ENCODE results near the gene ERCC6L2. TPM values are rescaled to one million over a fixed set of nuclear protein-coding genes. Genes with fewer than 3 reads are reported as not detected.
A peak's percentile ranks its signal among the peaks of the same experiment; 100 is the strongest.

Gene ERCC6L2
- total and polyA plus RNA-seq, 9 of the 15 experiments (the other 6 are each of a cell fraction or from before 2014, with no cell fraction given) = 7.8 to 42.8 (median 23.6) TPM

DNA sequence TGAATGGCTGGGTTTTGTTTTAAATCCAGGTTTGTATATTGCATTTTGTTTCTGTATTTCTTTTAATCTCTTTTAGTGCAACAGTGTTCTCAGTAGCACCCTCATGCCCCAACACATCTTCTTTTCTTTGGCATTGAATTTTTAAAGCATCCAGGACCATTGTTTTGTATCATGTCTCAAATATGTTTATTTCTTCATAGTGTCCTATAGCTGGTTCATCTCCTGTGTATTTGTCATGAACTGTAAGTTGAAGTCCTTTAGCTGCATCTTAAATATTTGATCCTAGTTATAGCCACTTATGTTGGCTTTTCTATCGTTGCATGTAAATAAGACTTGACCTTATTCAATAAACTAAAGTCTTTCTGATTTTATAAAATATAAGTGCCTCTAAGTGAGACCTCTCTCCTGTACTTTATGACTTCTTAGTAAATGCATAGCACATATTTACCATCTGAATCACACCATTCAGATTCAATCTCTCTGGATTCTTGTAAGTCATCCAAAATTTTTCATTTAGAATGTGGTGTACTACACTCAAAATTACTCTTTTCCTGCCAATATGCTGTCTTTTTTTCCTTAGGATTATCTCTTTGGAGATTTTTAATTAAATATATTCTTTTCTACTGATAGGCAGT lies 21.0 kb upstream of the ERCC6L2 start:
- no peak for DNase-seq (ENCODE audit: extremely low read depth in 1 of 4, low spot score in 3 of 4)
- no peaks in the 10 kb centered on the region for H3K9me3 ChIP-seq (replicated peaks; ENCODE audit: control insufficient read depth, insufficient read depth, low read depth, low read length)
- H3K27me3 ChIP-seq (ENCODE audit: control insufficient read depth in 2 of 2, insufficient read depth in 2 of 2, low read length in 2 of 2) = no peaks in the 10 kb centered on the region
- H3K79me2 ChIP-seq (ENCODE audit: control insufficient read depth, insufficient read depth, low read length) = no peaks in the 10 kb centered on the region
- H3K27ac ChIP-seq (ENCODE audit: extremely low read depth, low read depth, low read length) = no peak overlapping the region
- ATAC-seq = no peak
- H3K9ac ChIP-seq (ENCODE audit: insufficient read depth in 1 of 2, low read depth in 2 of 2, low read length in 2 of 2) = no peak overlapping the region
- in situ Hi-C loops (cut with MboI) (no loop called here), intact Hi-C loops (cut with micrococcal nuclease) (no loop called here)
- no peak overlapping the region for H2AFZ ChIP-seq (ENCODE audit: low read depth, low read length)
- no TSS peak for BruUV-seq (replicated peaks)
- no peak overlapping the region for H3K4me2 ChIP-seq (ENCODE audit: insufficient read depth, low read length)
- CTCF ChIA-PET (ENCODE audit: low intra/inter-chr PET ratio) = no interaction called here
- H3K4me3 ChIP-seq = no peak overlapping the region
- 33% methylated on average over 1 of the region's 1 CpG for WGBS (ENCODE audit: insufficient coverage, low coverage, missing lambda C conversion rate)
- FAIRE-seq = peak; percentile 11
- POLR2A ChIA-PET = interaction anchor here (1.2 kb wide), 1 partner anchor 1018 kb away, joined by 3 read pairs; no protein-coding TSS in a partner anchor
- H3K9me1 ChIP-seq (ENCODE audit: control insufficient read depth, insufficient read depth, low read length) = no peaks in the 10 kb centered on the region
- peaks cover 0 to 7% of the 10 kb centered on the region in 2 experiments; a peak in 3 of 5 replicates for H3K4me1 ChIP-seq (replicated peaks in 1 of 2; ENCODE audit: control insufficient read depth in 2 of 2, insufficient read depth in 2 of 2, low read length in 2 of 2)
- no peaks in the 10 kb centered on the region for H3K36me3 ChIP-seq (ENCODE audit: control insufficient read depth, insufficient read depth, low read length)
- no peaks in the 10 kb centered on the region for H4K20me1 ChIP-seq (replicated peaks; ENCODE audit: control insufficient read depth, insufficient read depth, low read length)
- TF ChIP-seq DDX20 (tag; IDR thresholded peaks at IDR 0.05; ENCODE audit: low read depth) = no peak
- TF ChIP-seq, protein P1, sequence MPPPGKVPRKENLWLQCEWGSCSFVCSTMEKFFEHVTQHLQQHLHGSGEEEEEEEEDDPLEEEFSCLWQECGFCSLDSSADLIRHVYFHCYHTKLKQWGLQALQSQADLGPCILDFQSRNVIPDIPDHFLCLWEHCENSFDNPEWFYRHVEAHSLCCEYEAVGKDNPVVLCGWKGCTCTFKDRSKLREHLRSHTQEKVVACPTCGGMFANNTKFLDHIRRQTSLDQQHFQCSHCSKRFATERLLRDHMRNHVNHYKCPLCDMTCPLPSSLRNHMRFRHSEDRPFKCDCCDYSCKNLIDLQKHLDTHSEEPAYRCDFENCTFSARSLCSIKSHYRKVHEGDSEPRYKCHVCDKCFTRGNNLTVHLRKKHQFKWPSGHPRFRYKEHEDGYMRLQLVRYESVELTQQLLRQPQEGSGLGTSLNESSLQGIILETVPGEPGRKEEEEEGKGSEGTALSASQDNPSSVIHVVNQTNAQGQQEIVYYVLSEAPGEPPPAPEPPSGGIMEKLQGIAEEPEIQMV (tag; conservative IDR thresholded peaks at IDR 0.05; ENCODE audit: low read depth) = no peak
- TF ChIP-seq, protein P2, sequence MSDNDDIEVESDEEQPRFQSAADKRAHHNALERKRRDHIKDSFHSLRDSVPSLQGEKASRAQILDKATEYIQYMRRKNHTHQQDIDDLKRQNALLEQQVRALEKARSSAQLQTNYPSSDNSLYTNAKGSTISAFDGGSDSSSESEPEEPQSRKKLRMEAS (CRISPR knock-in tag; IDR thresholded peaks at IDR 0.05) = no peak
- TF ChIP-seq, protein P3, sequence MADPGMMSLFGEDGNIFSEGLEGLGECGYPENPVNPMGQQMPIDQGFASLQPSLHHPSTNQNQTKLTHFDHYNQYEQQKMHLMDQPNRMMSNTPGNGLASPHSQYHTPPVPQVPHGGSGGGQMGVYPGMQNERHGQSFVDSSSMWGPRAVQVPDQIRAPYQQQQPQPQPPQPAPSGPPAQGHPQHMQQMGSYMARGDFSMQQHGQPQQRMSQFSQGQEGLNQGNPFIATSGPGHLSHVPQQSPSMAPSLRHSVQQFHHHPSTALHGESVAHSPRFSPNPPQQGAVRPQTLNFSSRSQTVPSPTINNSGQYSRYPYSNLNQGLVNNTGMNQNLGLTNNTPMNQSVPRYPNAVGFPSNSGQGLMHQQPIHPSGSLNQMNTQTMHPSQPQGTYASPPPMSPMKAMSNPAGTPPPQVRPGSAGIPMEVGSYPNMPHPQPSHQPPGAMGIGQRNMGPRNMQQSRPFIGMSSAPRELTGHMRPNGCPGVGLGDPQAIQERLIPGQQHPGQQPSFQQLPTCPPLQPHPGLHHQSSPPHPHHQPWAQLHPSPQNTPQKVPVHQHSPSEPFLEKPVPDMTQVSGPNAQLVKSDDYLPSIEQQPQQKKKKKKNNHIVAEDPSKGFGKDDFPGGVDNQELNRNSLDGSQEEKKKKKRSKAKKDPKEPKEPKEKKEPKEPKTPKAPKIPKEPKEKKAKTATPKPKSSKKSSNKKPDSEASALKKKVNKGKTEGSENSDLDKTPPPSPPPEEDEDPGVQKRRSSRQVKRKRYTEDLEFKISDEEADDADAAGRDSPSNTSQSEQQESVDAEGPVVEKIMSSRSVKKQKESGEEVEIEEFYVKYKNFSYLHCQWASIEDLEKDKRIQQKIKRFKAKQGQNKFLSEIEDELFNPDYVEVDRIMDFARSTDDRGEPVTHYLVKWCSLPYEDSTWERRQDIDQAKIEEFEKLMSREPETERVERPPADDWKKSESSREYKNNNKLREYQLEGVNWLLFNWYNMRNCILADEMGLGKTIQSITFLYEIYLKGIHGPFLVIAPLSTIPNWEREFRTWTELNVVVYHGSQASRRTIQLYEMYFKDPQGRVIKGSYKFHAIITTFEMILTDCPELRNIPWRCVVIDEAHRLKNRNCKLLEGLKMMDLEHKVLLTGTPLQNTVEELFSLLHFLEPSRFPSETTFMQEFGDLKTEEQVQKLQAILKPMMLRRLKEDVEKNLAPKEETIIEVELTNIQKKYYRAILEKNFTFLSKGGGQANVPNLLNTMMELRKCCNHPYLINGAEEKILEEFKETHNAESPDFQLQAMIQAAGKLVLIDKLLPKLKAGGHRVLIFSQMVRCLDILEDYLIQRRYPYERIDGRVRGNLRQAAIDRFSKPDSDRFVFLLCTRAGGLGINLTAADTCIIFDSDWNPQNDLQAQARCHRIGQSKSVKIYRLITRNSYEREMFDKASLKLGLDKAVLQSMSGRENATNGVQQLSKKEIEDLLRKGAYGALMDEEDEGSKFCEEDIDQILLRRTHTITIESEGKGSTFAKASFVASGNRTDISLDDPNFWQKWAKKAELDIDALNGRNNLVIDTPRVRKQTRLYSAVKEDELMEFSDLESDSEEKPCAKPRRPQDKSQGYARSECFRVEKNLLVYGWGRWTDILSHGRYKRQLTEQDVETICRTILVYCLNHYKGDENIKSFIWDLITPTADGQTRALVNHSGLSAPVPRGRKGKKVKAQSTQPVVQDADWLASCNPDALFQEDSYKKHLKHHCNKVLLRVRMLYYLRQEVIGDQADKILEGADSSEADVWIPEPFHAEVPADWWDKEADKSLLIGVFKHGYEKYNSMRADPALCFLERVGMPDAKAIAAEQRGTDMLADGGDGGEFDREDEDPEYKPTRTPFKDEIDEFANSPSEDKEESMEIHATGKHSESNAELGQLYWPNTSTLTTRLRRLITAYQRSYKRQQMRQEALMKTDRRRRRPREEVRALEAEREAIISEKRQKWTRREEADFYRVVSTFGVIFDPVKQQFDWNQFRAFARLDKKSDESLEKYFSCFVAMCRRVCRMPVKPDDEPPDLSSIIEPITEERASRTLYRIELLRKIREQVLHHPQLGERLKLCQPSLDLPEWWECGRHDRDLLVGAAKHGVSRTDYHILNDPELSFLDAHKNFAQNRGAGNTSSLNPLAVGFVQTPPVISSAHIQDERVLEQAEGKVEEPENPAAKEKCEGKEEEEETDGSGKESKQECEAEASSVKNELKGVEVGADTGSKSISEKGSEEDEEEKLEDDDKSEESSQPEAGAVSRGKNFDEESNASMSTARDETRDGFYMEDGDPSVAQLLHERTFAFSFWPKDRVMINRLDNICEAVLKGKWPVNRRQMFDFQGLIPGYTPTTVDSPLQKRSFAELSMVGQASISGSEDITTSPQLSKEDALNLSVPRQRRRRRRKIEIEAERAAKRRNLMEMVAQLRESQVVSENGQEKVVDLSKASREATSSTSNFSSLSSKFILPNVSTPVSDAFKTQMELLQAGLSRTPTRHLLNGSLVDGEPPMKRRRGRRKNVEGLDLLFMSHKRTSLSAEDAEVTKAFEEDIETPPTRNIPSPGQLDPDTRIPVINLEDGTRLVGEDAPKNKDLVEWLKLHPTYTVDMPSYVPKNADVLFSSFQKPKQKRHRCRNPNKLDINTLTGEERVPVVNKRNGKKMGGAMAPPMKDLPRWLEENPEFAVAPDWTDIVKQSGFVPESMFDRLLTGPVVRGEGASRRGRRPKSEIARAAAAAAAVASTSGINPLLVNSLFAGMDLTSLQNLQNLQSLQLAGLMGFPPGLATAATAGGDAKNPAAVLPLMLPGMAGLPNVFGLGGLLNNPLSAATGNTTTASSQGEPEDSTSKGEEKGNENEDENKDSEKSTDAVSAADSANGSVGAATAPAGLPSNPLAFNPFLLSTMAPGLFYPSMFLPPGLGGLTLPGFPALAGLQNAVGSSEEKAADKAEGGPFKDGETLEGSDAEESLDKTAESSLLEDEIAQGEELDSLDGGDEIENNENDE (IDR thresholded peaks at IDR 0.05; ENCODE audit: low read depth, low read length) = no peak

Measured in K562 (cell line).